H1 (cell line): ENCODE data around the gene AGAP1. TPM values are rescaled to one million over a fixed set of nuclear protein-coding genes. Genes with fewer than 3 reads are reported as not detected.

Source experiments
- CTCF ChIA-PET: fragments of 300-600 bp; sonication (Branson Sonifier 250); formaldehyde crosslinking; loops from one replicate; lab custom pipeline; 2021; ENCODE audit not compliant: partially characterized antibody; lab: Charles Lee
- POLR2A ChIA-PET: fragments of 300-600 bp; sonication (Branson Sonifier 250); formaldehyde crosslinking; loops from one replicate; lab custom pipeline; 2021; ENCODE audit warnings: inconsistent platforms; ENCODE audit not compliant: partially characterized antibody; lab: Charles Lee
- DNase-seq, 2 experiments: peaks; one replicate each; pipeline versions ENCODE4 v3.0.0 to v3.0.0-alpha.2; 2010 to 2022; ENCODE audit warnings: low spot score in 2 of 2, low read depth in 1 of 2, mixed read lengths in 1 of 2
- FAIRE-seq: peaks from 2 replicates; lab custom pipeline; 2011; peaks lifted over from hg19 to GRCh38; lab: Jason Lieb, UNC
- H2AFZ ChIP-seq: 2 replicates; pipeline ENCODE4 v1.8.1; 2012; ENCODE audit warnings: low read length, inconsistent platforms
- H2AK5ac ChIP-seq: 2 replicates; pipeline ENCODE4 v1.6.1; 2013; ENCODE audit warnings: low read depth, low read length
- H2BK120ac ChIP-seq: replicated peaks from 2 replicates; pipeline ENCODE3; 2013; ENCODE audit warnings: low read depth, low read length, inconsistent platforms
- H2BK12ac ChIP-seq: 2 replicates; pipeline ENCODE4 v1.6.1; 2013; ENCODE audit warnings: low read depth, low read length
- H2BK15ac ChIP-seq: 2 replicates; pipeline ENCODE4 v1.6.1; 2013; ENCODE audit warnings: low read length
- H2BK20ac ChIP-seq: 2 replicates; pipeline ENCODE4 v1.6.1; 2013; ENCODE audit warnings: low read length
- H2BK5ac ChIP-seq: 2 replicates; pipeline ENCODE4 v1.6.1; 2013; ENCODE audit warnings: low read depth, low read length
- H3K14ac ChIP-seq: 2 replicates; pipeline ENCODE4 v1.6.1; 2013; ENCODE audit warnings: inconsistent platforms; ENCODE audit not compliant: insufficient read length
- H3K18ac ChIP-seq: 2 replicates; pipeline ENCODE4 v1.6.1; 2013; ENCODE audit warnings: low read length; ENCODE audit errors: extremely low read depth
- H3K23ac ChIP-seq: 2 replicates; pipeline ENCODE4 v1.6.1; 2013; ENCODE audit warnings: inconsistent platforms; ENCODE audit not compliant: insufficient read length
- H3K23me2 ChIP-seq: 2 replicates; pipeline ENCODE4 v1.6.1; 2013; ENCODE audit warnings: low read depth, low read length
- H3K27ac ChIP-seq: 2 replicates; pipeline ENCODE4 v1.6.1; 2011; ENCODE audit warnings: low read depth, low read length, inconsistent platforms
- H3K27me3 ChIP-seq, 4 experiments: replicated peaks in 1 of 4; 1 replicate in 1 of 4; 2 replicates in 3 of 4; pipeline versions ENCODE4 v1.6.1 to v1.8.1; 2011 to 2013; ENCODE audit warnings: low read length in 3 of 4, mild to moderate bottlenecking in 3 of 4, inconsistent platforms in 2 of 4, mixed read lengths in 2 of 4, moderate library complexity in 1 of 4; ENCODE audit not compliant: control insufficient read depth in 3 of 4, insufficient read depth in 3 of 4; ENCODE audit errors: extremely low read depth in 1 of 4
- H3K36me3 ChIP-seq, 4 experiments: 2 replicates each; pipeline versions ENCODE4 v1.6.1 to v1.8.1; 2011 to 2013; ENCODE audit warnings: mild to moderate bottlenecking in 4 of 4, low read length in 3 of 4, moderate library complexity in 2 of 4, control low read depth in 1 of 4, inconsistent platforms in 1 of 4; ENCODE audit not compliant: insufficient read depth in 4 of 4, control insufficient read depth in 2 of 4
- H3K4ac ChIP-seq: replicated peaks from 2 replicates; pipeline ENCODE3; 2013; ENCODE audit warnings: low read length, low read depth, mixed read lengths, inconsistent platforms; ENCODE audit not compliant: insufficient read length
- H3K4me1 ChIP-seq, 4 experiments: replicated peaks in 1 of 4; 1 replicate in 1 of 4; 2 replicates in 3 of 4; pipeline versions ENCODE4 v1.6.1 to v1.8.1; 2011 to 2013; ENCODE audit warnings: low read length in 3 of 4, inconsistent platforms in 2 of 4, mixed read lengths in 1 of 4; ENCODE audit not compliant: insufficient read depth in 4 of 4, control insufficient read depth in 3 of 4
- H3K4me2 ChIP-seq, 2 experiments: 2 replicates each; pipeline versions ENCODE4 v1.6.1 to v1.8.1; 2011 to 2013; ENCODE audit warnings: low read depth in 2 of 2, low read length in 2 of 2, control low read depth in 1 of 2, inconsistent platforms in 1 of 2, mild to moderate bottlenecking in 1 of 2; ENCODE audit not compliant: insufficient read depth in 1 of 2
- H3K4me3 ChIP-seq, 4 experiments: fragments of 200-600, 300-600 bp in 1 of 4; sonication (generic), shearing (Covaris generic), sonication (Bioruptor Twin) in 1 of 4; 2 replicates each; pipeline versions ENCODE4 v1.5.1 to v1.8.1; 2011 to 2016; ENCODE audit warnings: low read length in 4 of 4, low read depth in 3 of 4, control low read depth in 2 of 4, inconsistent platforms in 2 of 4, mild to moderate bottlenecking in 2 of 4, mixed read lengths in 1 of 4, moderate library complexity in 1 of 4; ENCODE audit not compliant: insufficient read depth in 2 of 4; ENCODE audit errors: extremely low read depth in 1 of 4
- H3K56ac ChIP-seq: replicated peaks from 2 replicates; pipeline ENCODE3; 2013; ENCODE audit warnings: low read depth, mild to moderate bottlenecking, mixed read lengths, low read length, inconsistent platforms; ENCODE audit not compliant: insufficient read length
- H3K79me1 ChIP-seq: 2 replicates; pipeline ENCODE4 v1.6.1; 2013; ENCODE audit warnings: low read depth, low read length, control low read depth
- H3K79me2 ChIP-seq, 2 experiments: 2 replicates each; pipeline versions ENCODE4 v1.6.1 to v1.8.1; 2012 to 2013; ENCODE audit warnings: low read length in 2 of 2, mild to moderate bottlenecking in 2 of 2, inconsistent platforms in 1 of 2; ENCODE audit not compliant: insufficient read depth in 2 of 2, control insufficient read depth in 1 of 2
- H3K9ac ChIP-seq, 4 experiments: replicated peaks in 1 of 4; 1 replicate in 1 of 4; 2 replicates in 3 of 4; pipeline versions ENCODE4 v1.6.1 to v1.8.1; 2011 to 2013; ENCODE audit warnings: low read depth in 3 of 4, low read length in 3 of 4, control low read depth in 2 of 4, mild to moderate bottlenecking in 2 of 4, moderate library complexity in 2 of 4, inconsistent platforms in 1 of 4; ENCODE audit errors: extremely low read depth in 1 of 4
- H3K9me3 ChIP-seq, 2 experiments: 2 replicates each; pipeline versions ENCODE4 v1.6.1 to v1.8.1; 2012 to 2013; ENCODE audit warnings: mild to moderate bottlenecking in 2 of 2, moderate library complexity in 2 of 2, control low read depth in 1 of 2, inconsistent platforms in 1 of 2, low read depth in 1 of 2, low read length in 1 of 2, mixed read lengths in 1 of 2; ENCODE audit not compliant: insufficient read depth in 2 of 2
- H4K20me1 ChIP-seq, 2 experiments: replicated peaks in 1 of 2; 2 replicates each; pipeline versions ENCODE3 to v1.8.1; 2011 to 2013; ENCODE audit warnings: inconsistent platforms in 2 of 2, low read length in 2 of 2, mild to moderate bottlenecking in 1 of 2; ENCODE audit not compliant: insufficient read depth in 2 of 2, control insufficient read depth in 1 of 2
- H4K5ac ChIP-seq: 2 replicates; pipeline ENCODE4 v1.6.1; 2013; ENCODE audit warnings: low read length, low read depth, mixed read lengths, inconsistent platforms; ENCODE audit not compliant: insufficient read length
- H4K8ac ChIP-seq: 2 replicates; pipeline ENCODE4 v1.8.0; 2013; ENCODE audit warnings: mild to moderate bottlenecking, moderate library complexity, low read length, inconsistent platforms; ENCODE audit not compliant: insufficient read depth; ENCODE audit errors: extremely low read depth
- H4K91ac ChIP-seq: replicated peaks from 2 replicates; pipeline ENCODE3; 2013; ENCODE audit warnings: low read length, mixed read lengths, inconsistent platforms; ENCODE audit not compliant: insufficient read length
- BRCA1 ChIP-seq: IDR thresholded peaks from 2 replicates; pipeline ENCODE4 v1.6.1; 2012; ENCODE audit warnings: low read depth, low read length, improper control_type of control experiment
- CEBPB ChIP-seq: IDR thresholded peaks from 2 replicates; pipeline ENCODE4 v1.6.1; 2012; ENCODE audit warnings: low read depth, low read length
- FOSL1 ChIP-seq: IDR thresholded peaks from 2 replicates; pipeline ENCODE4 v1.6.1; 2011; ENCODE audit warnings: mild to moderate bottlenecking, low read depth, low read length, moderate library complexity; ENCODE audit not compliant: insufficient read depth
- JUND ChIP-seq: IDR thresholded peaks from 2 replicates; pipeline ENCODE4 v1.6.1; 2011; ENCODE audit warnings: mild to moderate bottlenecking, improper control_type of control experiment, low read length
- PHF8 ChIP-seq: fragments of 200-600 bp; sonication (generic); conservative IDR thresholded peaks from 2 replicates; pipeline ENCODE4 v1.7.1; 2012; ENCODE audit warnings: low read depth, mild to moderate bottlenecking, inconsistent platforms, low read length, moderate library complexity
- TCF12 ChIP-seq: IDR thresholded peaks from 2 replicates; pipeline ENCODE4 v1.6.1; 2011; ENCODE audit warnings: low read depth, mild to moderate bottlenecking, low read length
- WGBS, 2 experiments: shearing (Covaris generic) in 1 of 2; methylation state at CpG; one replicate each; pipeline versions ENCODE4 v1.1.6 to v1.1.7; 2013 to 2015; ENCODE audit warnings: low lambda C conversion rate in 2 of 2, mixed read lengths in 2 of 2, inconsistent platforms in 1 of 2, low coverage in 1 of 2, missing lambda C conversion rate in 1 of 2; ENCODE audit not compliant: insufficient replicate concordance in 2 of 2, insufficient coverage in 1 of 2, insufficient read length in 1 of 2; ENCODE audit errors: extremely low coverage in 1 of 2, missing lambda C conversion rate in 1 of 2; 5-methylcytosine and 5-hydroxymethylcytosine counted together
- polyA plus RNA-seq, 7 experiments: library from polyadenylated mRNA; depleted of rRNA in 3 of 7; stranded (reverse) in 5 of 7; unstranded in 2 of 7; fragments of >200 nt in 5 of 7; fragments of 200-250 nt in 2 of 7; gene quantifications; 1 replicate in 5 of 7; 2 replicates in 1 of 7; 4 replicates in 1 of 7; pipeline versions ENCODE4 v1.2.1 to v1.2.3, GENCODE V29; 2011 to 2013; ENCODE audit warnings: missing spikeins in 2 of 7, mixed read lengths in 2 of 7
- total RNA-seq: library from RNA; stranded (reverse); fragmentation: NEBNext Ultra II Directional; extraction: Animal tissue kit (Norgen Biotek cat#: 25700); gene quantifications from 2 replicates; pipeline ENCODE4 v1.2.1, GENCODE V29; 2021
- TF ChIP-seq, protein P1 (sequence below): IDR thresholded peaks from 2 replicates; pipeline ENCODE4 v1.6.1; 2012; ENCODE audit warnings: low read length, inconsistent platforms
- TF ChIP-seq, protein P2 (sequence below): IDR thresholded peaks from 2 replicates; pipeline ENCODE4 v1.6.1; 2011; ENCODE audit warnings: low read length, improper control_type of control experiment
- TF ChIP-seq, protein P3 (sequence below), 3 experiments: IDR thresholded peaks; 1 replicate in 2 of 3; 2 replicates in 1 of 3; pipeline versions ENCODE4 v1.5.1 to v1.6.1; 2011; ENCODE audit warnings: low read length in 3 of 3, mild to moderate bottlenecking in 3 of 3, inconsistent platforms in 2 of 3, low read depth in 1 of 3, moderate library complexity in 1 of 3; ENCODE audit not compliant: insufficient read depth in 1 of 3; ENCODE audit errors: control extremely low read depth in 1 of 3

AGAP1 gene
- total and polyA plus RNA-seq, 2 of the 8 experiments (the other 6 are each of a cell fraction or from before 2014, with no cell fraction given), result 18.1 to 39.4 TPM

DNA sequence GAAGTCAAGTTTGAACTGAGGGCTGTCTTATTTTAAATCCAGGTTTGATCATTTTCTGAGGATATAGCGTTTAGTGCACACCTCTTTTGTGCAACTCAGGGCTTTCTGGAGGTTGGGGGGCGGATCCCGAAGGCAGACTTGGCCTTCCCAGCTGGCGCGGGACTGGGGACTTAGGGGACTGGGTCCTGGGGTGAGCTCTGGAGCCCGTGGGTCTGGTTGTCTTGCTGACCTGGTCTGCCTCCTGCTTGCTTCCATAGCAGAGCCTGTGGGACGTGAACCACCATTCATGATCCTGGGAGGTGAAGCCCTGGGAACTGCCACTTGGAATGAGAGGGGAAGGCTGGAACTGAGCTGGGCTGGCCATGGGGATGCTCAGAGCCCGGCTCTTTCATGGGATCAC, 63.1 kb downstream of the AGAP1 start:
- Histone ChIP-seq H2BK5ac (no peak overlapping the region), H3K79me2 (peaks cover 0 to 97% of the 10 kb centered on the region in 2 experiments; a peak in 3 of 4 replicates), H3K4me2 (no peak overlapping the region), H4K91ac (no peak overlapping the region), H2AFZ (no peak overlapping the region), H3K4me1 (peaks cover 0 to 12% (median 4%) of the 10 kb centered on the region in 4 experiments; a peak in 4 of 7 replicates), H2BK120ac (no peak overlapping the region), H3K56ac (no peak overlapping the region), H2BK12ac (no peak overlapping the region), H3K9ac (no peak overlapping the region), H3K23ac (no peak overlapping the region), H4K20me1 (peaks cover 4 to 33% of the 10 kb centered on the region in 2 experiments), H3K36me3 (no peaks in the 10 kb centered on the region), H2BK20ac (no peak overlapping the region), H3K4ac (no peak overlapping the region), H2AK5ac (no peak overlapping the region), H3K14ac (no peak overlapping the region), H3K79me1 (peaks cover 29% of the 10 kb centered on the region), H2BK15ac (no peak overlapping the region), H3K27me3 (no peaks in the 10 kb centered on the region), H4K5ac (no peak overlapping the region), H3K23me2 (no peaks in the 10 kb centered on the region), H3K27ac (no peak overlapping the region), H3K9me3 (no peaks in the 10 kb centered on the region), H3K18ac (no peak overlapping the region), H4K8ac (no peak overlapping the region), H3K4me3 (no peak overlapping the region)
- FAIRE-seq, result no peak
- WGBS, 2 experiments, result 86% methylated on average over 8 of the region's 8 CpGs; no CpG with 5 or more reads in 1 of the 2 experiments
- no peak for DNase-seq
- ChIA-PET CTCF (no interaction called here), POLR2A (no interaction called here)
- TF ChIP-seq BRCA1 (no peak), CEBPB (no peak), PHF8 (no peak), FOSL1 (no peak), TCF12 (no peak), JUND (no peak)
- TF ChIP-seq, protein P1, sequence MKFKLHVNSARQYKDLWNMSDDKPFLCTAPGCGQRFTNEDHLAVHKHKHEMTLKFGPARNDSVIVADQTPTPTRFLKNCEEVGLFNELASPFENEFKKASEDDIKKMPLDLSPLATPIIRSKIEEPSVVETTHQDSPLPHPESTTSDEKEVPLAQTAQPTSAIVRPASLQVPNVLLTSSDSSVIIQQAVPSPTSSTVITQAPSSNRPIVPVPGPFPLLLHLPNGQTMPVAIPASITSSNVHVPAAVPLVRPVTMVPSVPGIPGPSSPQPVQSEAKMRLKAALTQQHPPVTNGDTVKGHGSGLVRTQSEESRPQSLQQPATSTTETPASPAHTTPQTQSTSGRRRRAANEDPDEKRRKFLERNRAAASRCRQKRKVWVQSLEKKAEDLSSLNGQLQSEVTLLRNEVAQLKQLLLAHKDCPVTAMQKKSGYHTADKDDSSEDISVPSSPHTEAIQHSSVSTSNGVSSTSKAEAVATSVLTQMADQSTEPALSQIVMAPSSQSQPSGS, result no peak
- TF ChIP-seq, protein P2, sequence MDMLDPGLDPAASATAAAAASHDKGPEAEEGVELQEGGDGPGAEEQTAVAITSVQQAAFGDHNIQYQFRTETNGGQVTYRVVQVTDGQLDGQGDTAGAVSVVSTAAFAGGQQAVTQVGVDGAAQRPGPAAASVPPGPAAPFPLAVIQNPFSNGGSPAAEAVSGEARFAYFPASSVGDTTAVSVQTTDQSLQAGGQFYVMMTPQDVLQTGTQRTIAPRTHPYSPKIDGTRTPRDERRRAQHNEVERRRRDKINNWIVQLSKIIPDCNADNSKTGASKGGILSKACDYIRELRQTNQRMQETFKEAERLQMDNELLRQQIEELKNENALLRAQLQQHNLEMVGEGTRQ, result no peak
- TF ChIP-seq, protein P3, sequence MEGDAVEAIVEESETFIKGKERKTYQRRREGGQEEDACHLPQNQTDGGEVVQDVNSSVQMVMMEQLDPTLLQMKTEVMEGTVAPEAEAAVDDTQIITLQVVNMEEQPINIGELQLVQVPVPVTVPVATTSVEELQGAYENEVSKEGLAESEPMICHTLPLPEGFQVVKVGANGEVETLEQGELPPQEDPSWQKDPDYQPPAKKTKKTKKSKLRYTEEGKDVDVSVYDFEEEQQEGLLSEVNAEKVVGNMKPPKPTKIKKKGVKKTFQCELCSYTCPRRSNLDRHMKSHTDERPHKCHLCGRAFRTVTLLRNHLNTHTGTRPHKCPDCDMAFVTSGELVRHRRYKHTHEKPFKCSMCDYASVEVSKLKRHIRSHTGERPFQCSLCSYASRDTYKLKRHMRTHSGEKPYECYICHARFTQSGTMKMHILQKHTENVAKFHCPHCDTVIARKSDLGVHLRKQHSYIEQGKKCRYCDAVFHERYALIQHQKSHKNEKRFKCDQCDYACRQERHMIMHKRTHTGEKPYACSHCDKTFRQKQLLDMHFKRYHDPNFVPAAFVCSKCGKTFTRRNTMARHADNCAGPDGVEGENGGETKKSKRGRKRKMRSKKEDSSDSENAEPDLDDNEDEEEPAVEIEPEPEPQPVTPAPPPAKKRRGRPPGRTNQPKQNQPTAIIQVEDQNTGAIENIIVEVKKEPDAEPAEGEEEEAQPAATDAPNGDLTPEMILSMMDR (IDR thresholded peaks at IDR 0.05; ENCODE audit: control extremely low read depth in 1 of 3, insufficient read depth in 1 of 3, low read depth in 1 of 3, low read length in 3 of 3), result no peak
